ENCODE results near the gene RBM41. TPM values are rescaled to one million over a fixed set of nuclear protein-coding genes. Genes with fewer than 3 reads are reported as not detected.
"Not testable (repeated sequence)": the region's sequence is repeated elsewhere in the genome, so short reads cannot be mapped to it uniquely, and the experiment has no call there.

RBM41 gene
- total RNA-seq (10 to 100 TPM; 13.5 to 30.6 TPM), polyA plus RNA-seq (1 to 10 TPM; 3.8 to 4.9 TPM)
- long read RNA-seq, donor 1, partial matches to known transcripts = 0 of 1 reads
- long read RNA-seq, donor 1, other reads (novel, unspliced or antisense) = 0 of 1 reads
- long read RNA-seq, donor 2, partial matches to known transcripts = 0 of 1 reads
- long read RNA-seq, donor 2, other reads (novel, unspliced or antisense) = 0 of 1 reads
- long read RNA-seq, donor 3, partial matches to known transcripts = 0 of 1 reads
- long read RNA-seq, donor 3, other reads (novel, unspliced or antisense) = 0 of 1 reads
- long read RNA-seq, donor 4 = 0 reads
- long read RNA-seq, donor 5, partial matches to known transcripts = 5 of 6 reads
- long read RNA-seq, donor 5, other reads (novel, unspliced or antisense) = 0 of 6 reads

DNA sequence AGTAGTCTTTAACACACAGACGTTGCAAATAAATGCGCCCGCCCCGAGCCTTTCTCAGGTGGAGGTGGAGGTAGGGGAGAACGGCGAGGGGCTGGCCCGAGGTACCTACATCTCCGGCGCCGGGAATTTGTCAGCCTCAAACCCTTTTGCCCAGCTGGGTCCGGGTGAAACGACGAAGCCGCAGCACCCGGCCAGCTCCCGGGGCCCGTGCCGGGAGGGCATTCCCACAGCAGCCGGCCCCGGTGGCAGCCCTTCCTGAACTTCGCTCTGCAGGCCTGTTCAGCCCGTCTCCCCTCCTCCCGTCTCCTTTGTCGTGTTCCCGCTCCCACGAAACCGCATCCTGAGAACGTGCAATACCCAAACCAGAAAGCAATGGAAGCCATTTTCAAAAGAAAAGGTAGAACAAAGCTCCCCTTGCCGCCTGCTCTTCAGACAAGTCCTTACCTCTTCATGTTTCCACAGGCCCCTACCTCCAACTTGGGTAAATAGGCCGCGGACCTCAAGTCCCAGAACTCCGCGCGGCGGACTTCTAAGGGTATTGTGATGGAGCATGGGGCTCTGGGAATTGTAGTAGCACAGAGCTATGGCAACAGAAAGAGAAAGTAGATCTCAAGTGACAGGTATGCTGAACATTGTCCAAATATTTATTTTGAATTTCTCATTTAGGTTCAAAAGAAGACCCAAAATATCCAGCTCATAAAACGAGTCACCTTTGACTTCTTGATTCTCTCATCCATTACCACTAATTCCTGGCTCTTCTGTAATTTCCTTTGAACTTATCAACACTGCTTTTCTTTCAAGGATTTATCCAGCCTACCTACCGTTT is at the start of gene RBM41:
RBM41 (minus strand) TSS at position 501 of the 826 bp plus-strand sequence; CDS start at position 452, 49 bp downstream.
- 1 to 27% methylated on average over 35 to 37 of the region's 37 CpGs for WGBS, 2 donors
- ATAC-seq (ENCODE audit: insufficient read depth, low FRiP score) = peak; percentile 95
- H3K27ac ChIP-seq (ENCODE audit: low read depth in 1 of 2, low read length in 1 of 2) = peak within 1 kb of the TSS; percentile 62 to 66
- H3K36me3 ChIP-seq (ENCODE audit: control insufficient read depth in 4 of 4, insufficient read depth in 4 of 4, low read length in 4 of 4) = peaks cover 3 to 19% (median 6%) of the 10 kb centered on the region in 4 donors
- H3K9me3 ChIP-seq (ENCODE audit: control insufficient read depth in 4 of 4, insufficient read depth in 3 of 4, low read length in 3 of 4) = no peaks in the 10 kb centered on the region
- DNase-seq = peak; percentile 77 to 89 (median 86)
- peaks cover 0 to 28% (median 10%) of the 10 kb centered on the region in 3 donors for H3K27me3 ChIP-seq (ENCODE audit: control insufficient read depth in 3 of 3, insufficient read depth in 3 of 3, low read length in 2 of 3)
- H3K4me3 ChIP-seq = peak within 1 kb of the TSS; percentile 60
- no peak for TF ChIP-seq CTCF (IDR thresholded peaks at IDR 0.05; ENCODE audit: control extremely low read depth, extremely low read depth)
- H3K9ac ChIP-seq (ENCODE audit: insufficient read depth in 1 of 2, low read length in 2 of 2) = peak within 1 kb of the TSS; percentile 40 to 50
- H3K4me1 ChIP-seq (ENCODE audit: control insufficient read depth in 5 of 5, insufficient read depth in 5 of 5, low read length in 5 of 5) = no peaks in the 10 kb centered on the region

GRCh38 chrX:107168257-107168656 is 49.6 kb upstream of the RBM41 start:
- peaks cover 0 to 23% (median 6%) of the 10 kb centered on the region in 3 donors for H3K27me3 ChIP-seq (ENCODE audit: control insufficient read depth in 3 of 3, insufficient read depth in 3 of 3, low read length in 2 of 3)
- no peaks in the 10 kb centered on the region for H3K4me1 ChIP-seq (ENCODE audit: control insufficient read depth in 5 of 5, insufficient read depth in 5 of 5, low read length in 5 of 5)
- no peaks in the 10 kb centered on the region for H3K36me3 ChIP-seq (ENCODE audit: control insufficient read depth in 4 of 4, insufficient read depth in 4 of 4, low read length in 4 of 4)
- ATAC-seq (ENCODE audit: insufficient read depth, low FRiP score) (no peak), DNase-seq (no peak)
- no peak for TF ChIP-seq CTCF (IDR thresholded peaks at IDR 0.05; ENCODE audit: control extremely low read depth, extremely low read depth)
- H3K4me3 ChIP-seq = no peak overlapping the region
- H3K9me3 ChIP-seq (ENCODE audit: control insufficient read depth in 4 of 4, insufficient read depth in 3 of 4, low read length in 3 of 4) = no peaks in the 10 kb centered on the region
- no peak overlapping the region for H3K9ac ChIP-seq (ENCODE audit: insufficient read depth in 1 of 2, low read length in 2 of 2)
- H3K27ac ChIP-seq (ENCODE audit: low read depth in 1 of 2, low read length in 1 of 2) = no peak overlapping the region

GRCh38 chrX:107167163-107167921 is 48.7 kb upstream of the RBM41 start:
- ATAC-seq (ENCODE audit: insufficient read depth, low FRiP score) = no peak
- no peak overlapping the region for H3K4me3 ChIP-seq
- TF ChIP-seq CTCF (IDR thresholded peaks at IDR 0.05; ENCODE audit: control extremely low read depth, extremely low read depth) = no peak
- 74 to 96% methylated on average over 3 of the region's 3 CpGs for WGBS, 2 donors
- H3K27me3 ChIP-seq (ENCODE audit: control insufficient read depth in 3 of 3, insufficient read depth in 3 of 3, low read length in 2 of 3) = peaks cover 0 to 19% (median 0%) of the 10 kb centered on the region in 3 donors
- no peaks in the 10 kb centered on the region for H3K36me3 ChIP-seq (ENCODE audit: control insufficient read depth in 4 of 4, insufficient read depth in 4 of 4, low read length in 4 of 4)
- no peak overlapping the region for H3K27ac ChIP-seq (ENCODE audit: low read depth in 1 of 2, low read length in 1 of 2)
- no peaks in the 10 kb centered on the region for H3K9me3 ChIP-seq (ENCODE audit: control insufficient read depth in 4 of 4, insufficient read depth in 3 of 4, low read length in 3 of 4)
- H3K9ac ChIP-seq (ENCODE audit: insufficient read depth in 1 of 2, low read length in 2 of 2) = no peak overlapping the region
- no peak for DNase-seq
- H3K4me1 ChIP-seq (ENCODE audit: control insufficient read depth in 5 of 5, insufficient read depth in 5 of 5, low read length in 5 of 5) = no peaks in the 10 kb centered on the region

GRCh38 chrX:107157618-107158017 is 39.0 kb upstream of the RBM41 start:
- not testable (repeated sequence) for H3K9ac ChIP-seq (ENCODE audit: insufficient read depth in 1 of 2, low read length in 2 of 2); H3K27me3 ChIP-seq (ENCODE audit: control insufficient read depth in 3 of 3, insufficient read depth in 3 of 3, low read length in 2 of 3); H3K9me3 ChIP-seq (ENCODE audit: control insufficient read depth in 4 of 4, insufficient read depth in 3 of 4, low read length in 3 of 4); H3K4me1 ChIP-seq (ENCODE audit: control insufficient read depth in 5 of 5, insufficient read depth in 5 of 5, low read length in 5 of 5); ATAC-seq (ENCODE audit: insufficient read depth, low FRiP score); H3K36me3 ChIP-seq (ENCODE audit: control insufficient read depth in 4 of 4, insufficient read depth in 4 of 4, low read length in 4 of 4); H3K4me3 ChIP-seq; H3K27ac ChIP-seq (ENCODE audit: low read depth in 1 of 2, low read length in 1 of 2); DNase-seq
- 79 to 100% methylated on average over 1 to 4 of the region's 4 CpGs for WGBS, 2 donors

DNA sequence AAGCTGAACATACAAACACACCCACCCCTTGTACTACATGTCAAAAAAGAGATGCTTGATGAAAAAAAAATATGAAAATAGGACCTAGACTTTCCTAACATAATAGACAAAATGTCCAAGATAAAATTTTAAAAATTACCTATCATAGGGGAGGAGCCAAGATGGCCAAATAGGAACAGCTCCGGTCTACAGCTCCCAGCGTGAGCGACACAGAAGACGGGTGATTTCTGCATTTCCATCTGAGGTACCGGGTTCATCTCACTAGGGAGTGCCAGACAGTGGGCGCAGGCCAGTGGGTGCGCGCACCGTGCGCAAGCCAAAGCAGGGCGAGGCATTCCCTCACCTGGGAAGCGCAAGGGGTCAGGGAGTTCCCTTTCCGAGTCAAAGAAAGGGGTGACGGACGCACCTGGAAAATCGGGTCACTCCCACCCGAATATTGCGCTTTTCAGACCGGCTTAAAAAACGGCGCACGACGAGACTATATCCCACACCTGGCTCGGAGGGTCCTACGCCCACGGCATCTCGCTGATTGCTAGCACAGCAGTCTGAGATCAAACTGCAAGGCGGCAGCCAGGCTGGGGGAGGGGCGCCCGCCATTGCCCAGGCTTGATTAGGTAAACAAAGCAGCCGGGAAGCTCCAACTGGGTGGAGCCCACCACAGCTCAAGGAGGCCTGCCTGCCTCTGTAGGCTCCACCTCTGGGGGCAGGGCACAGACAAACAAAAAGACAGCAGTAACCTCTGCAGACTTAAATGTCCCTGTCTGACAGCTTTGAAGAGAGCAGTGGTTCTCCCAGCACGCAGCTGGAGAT is 37.2 kb upstream of the RBM41 start:
- H3K4me3 ChIP-seq; DNase-seq; H3K4me1 ChIP-seq (ENCODE audit: control insufficient read depth in 5 of 5, insufficient read depth in 5 of 5, low read length in 5 of 5); ATAC-seq (ENCODE audit: insufficient read depth, low FRiP score); H3K9ac ChIP-seq (ENCODE audit: insufficient read depth in 1 of 2, low read length in 2 of 2); H3K36me3 ChIP-seq (ENCODE audit: control insufficient read depth in 4 of 4, insufficient read depth in 4 of 4, low read length in 4 of 4); H3K9me3 ChIP-seq (ENCODE audit: control insufficient read depth in 4 of 4, insufficient read depth in 3 of 4, low read length in 3 of 4); H3K27me3 ChIP-seq (ENCODE audit: control insufficient read depth in 3 of 3, insufficient read depth in 3 of 3, low read length in 2 of 3); H3K27ac ChIP-seq (ENCODE audit: low read depth in 1 of 2, low read length in 1 of 2): not testable (repeated sequence)
- WGBS, 2 donors = 33 to 38% methylated on average over 20 to 31 of the region's 32 CpGs
